Renal cortex interstitium (tissue), 11 donors: ENCODE data around the gene PLGRKT. TPM values are rescaled to one million over a fixed set of nuclear protein-coding genes. Genes with fewer than 3 reads are reported as not detected.
"Not testable (repeated sequence)": the region's sequence is repeated elsewhere in the genome, so short reads cannot be mapped to it uniquely, and the experiment has no call there.

Experiments
- DNase-seq, 11 donors: peaks; one replicate each; pipeline ENCODE4 v3.0.0-alpha.2; 2013; ENCODE audit warnings: low read depth in 9 of 11, low spot score in 4 of 11; ENCODE audit errors: extremely low read depth in 1 of 11
- polyA plus RNA-seq, 3 donors: library from polyadenylated mRNA; unstranded; fragments of 120-200 nt; gene quantifications; one replicate each; pipeline ENCODE4 v1.2.1, GENCODE V29; 2013; ENCODE audit not compliant: insufficient read length in 3 of 3

PLGRKT gene
- polyA plus RNA-seq, 3 donors = 33.9 to 40.0 (median 37.1) TPM

DNA sequence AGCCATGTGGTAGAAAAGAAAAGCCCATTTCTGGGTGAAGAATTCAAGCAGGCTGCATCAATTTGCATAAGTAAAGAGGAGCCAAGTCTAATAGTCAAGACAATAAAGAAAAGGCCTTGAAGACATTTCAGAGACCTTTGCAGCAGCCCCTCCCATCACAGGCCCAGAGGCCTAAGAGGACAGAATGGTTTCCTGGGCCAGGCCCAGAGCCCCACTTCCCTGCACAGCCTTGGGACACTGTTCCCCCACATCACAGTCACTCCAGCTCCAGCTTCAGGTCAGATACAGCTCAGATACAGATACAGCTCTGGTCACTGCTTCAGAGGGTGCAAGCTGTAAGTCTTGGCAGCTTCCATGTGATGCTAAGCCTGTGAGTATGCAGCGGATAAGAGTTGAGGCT is 29.1 kb downstream of the PLGRKT start:
- no peak for DNase-seq

DNA sequence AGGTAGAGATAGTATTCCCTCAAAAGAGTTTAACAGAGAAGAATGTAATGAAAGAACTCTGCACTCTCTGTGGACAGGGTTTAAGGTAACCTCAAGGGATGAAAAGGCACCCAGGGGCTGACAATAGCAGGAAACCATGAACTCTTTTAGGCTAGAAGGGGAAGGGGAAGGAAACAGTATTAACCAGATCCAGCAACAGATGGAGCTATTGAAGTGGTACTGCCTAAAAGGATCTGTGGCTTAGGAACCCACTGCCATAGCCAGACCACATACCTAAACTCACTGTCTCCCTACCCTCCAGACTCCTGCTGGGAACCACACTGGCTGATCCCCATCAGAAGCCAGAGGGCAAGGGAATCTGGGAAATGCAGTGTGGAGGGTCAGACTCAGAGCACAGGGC is 35.5 kb downstream of the PLGRKT start:
- no peak for DNase-seq

DNA sequence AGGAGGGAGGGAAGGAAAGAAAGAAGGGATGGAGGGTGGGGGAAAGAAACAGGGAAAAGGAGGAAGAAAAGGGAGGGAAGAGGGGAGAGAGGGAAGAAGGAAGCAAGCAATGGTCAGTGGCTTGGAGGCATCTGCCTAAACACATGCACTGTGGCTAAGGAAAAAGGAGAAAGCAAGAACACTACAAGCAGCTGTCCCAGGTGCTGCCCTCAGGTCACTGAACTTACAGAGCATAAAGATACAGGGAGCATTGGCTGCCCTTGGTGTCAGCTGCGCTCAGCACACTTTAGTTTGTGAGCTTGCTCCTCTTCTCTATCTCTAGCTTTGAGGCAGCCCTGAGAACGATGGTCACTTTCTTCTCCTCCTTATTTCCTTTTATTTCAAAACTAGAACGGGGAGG is 40.2 kb downstream of the PLGRKT start:
- DNase-seq = not testable (repeated sequence)

DNA sequence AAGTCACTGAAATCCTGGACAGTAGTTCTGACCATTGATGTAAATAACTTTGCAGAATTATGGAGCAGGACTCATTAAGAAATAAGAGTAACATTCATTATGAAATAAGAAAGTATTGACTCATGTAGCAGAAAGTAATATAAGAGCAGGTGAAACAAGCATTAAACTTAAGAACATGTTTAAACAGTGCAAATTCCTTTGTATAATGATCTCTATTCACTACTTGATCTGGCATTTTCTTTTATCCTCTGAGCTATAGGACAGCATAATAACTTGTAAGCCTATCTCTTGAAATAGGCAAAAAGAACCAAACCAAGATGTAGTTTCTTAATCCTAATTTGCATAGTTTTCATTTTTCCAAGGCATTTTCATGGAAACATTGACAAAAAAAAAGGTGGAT is 42.3 kb downstream of the PLGRKT start:
- DNase-seq = no peak

DNA sequence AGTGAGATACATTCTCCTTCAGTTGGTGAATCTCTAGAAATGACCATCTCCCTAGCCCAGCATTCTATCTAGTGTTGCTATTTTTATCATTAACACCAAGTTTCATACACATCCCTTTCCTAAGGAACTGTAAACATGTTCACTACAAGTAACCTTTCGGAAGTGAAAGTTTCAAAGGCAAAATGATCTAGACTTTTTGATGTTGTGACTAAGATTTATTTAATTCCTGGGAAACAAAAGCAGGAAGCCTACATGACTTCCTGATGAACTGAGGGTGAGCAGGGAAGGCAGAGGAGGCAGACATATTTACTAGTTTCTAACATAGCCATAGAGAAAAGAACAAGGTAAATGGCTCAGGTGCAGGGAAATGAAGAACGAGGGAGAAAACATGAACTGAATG is 43.7 kb downstream of the PLGRKT start:
- DNase-seq = not testable (repeated sequence)

DNA sequence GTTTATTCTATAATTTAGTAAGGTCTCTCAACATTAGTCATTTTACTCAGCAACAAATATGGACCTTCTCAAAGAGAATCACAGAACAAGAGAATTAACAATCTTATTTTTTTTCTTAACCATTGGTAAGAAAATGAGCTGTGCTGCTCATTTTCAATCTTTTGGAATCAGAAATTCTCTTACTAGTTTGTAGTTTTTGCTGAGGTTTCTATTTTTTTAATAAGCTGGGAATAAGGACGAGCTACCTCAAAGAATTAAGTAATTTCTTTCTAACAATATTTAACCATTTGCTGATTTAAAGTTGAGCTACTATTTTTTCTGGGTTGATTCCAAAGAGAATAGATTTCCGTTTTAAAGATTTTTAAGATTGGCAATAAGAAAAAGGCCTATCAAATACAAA is 44.2 kb downstream of the PLGRKT start:
- DNase-seq = no peak

DNA sequence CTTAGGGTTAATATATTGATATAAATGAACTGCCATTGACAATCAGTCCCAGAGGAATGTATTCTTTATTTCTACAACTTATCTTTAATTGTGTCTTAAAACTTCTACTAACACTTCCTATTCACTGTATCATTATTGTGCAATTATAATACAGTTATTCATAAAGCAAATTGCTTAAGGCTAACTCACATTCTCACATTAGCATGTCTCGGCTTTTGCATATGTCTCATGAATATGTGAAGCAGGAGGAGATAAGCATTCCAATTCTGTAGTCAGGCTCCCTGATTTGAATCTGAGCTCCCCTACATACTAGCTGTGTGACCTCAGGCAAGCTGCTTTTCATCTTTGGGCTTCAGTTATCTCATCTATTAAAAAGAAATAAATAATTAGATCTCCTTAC is 45.4 kb downstream of the PLGRKT start:
- DNase-seq = no peak

DNA sequence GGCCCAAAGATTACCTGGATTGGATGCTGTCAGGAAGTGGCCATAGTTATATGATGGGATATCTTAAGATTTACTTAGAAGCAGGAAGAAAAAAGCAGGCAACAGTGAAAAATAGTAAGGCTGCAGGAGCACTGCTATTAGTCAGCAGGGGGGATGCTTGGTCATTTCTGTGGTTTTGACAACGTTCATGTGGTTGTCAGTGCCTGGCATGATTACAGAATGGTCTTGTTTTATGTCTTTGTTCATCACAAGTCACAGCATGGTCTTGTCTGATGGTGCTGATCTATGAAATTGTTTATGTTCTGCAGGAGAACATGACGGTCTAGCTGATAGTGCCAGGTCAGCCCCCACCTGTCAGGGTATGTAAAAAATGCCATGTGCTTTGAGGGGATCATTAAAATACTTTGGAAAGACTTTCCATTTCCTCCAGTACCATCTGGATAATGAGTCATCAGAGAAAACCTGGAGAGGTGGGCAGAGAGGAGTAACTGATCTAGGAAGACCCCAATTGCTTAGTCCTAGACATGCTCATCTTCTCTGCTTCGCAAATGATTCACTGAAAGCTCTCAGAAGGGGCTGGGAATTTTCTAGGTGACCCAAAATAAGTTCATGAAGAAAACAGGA is 48.5 kb downstream of the PLGRKT start:
- DNase-seq = no peak

DNA sequence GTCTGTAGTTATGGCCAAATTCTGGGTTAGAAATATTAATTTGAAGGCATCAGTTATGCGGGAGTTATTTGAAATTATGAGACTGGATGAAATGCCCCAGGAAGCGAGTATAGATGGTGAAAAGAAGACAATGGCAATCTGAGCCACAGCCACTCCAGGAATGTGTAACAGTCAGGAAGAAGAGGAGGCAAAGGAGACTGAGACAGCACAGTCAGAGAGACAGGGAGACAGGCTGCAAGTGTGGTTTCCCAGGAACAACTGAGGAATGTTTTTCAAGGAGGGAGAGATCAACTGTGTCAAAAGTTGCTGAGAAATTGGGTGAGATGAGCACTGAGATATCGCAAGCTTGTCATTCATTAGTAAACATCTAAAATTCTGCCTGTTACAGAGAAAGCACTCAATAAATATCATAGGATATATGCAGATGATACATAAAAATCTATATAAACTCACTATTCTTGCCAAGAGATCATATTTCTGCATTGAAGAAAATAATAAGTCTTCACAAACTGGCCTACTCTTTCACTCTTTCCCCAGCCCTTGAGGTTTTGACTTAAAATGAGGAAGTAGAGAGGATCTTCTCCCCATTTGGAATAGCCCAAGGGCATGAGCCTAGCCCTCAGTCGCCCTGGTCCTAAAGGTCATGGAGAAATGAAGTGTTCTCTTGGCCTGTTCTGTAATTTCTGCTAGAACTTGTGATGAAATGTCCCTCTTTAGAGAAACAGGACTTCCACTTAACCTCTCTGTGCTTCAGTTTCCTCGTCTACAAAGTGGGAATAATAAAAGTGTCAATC is 49.5 kb downstream of the PLGRKT start:
- DNase-seq = no peak

DNA sequence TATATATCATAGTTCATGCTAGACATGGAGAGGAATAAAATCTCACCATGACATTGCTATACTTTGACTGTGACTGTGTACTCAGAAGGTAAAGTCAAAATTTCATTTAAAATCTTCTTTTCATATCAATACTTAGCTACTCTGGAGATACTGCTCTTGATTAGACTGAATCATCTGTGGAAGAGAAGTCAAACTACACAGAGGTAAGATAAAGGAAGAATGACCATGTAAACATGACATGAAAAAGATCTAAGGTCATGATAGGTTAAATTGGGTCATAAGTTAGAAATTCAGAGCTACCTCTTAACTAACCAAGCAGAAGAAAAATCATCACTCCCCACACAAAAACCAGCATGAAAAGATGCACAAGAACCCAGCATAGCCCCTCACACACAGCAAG is 53.3 kb downstream of the PLGRKT start:
- no peak for DNase-seq

DNA sequence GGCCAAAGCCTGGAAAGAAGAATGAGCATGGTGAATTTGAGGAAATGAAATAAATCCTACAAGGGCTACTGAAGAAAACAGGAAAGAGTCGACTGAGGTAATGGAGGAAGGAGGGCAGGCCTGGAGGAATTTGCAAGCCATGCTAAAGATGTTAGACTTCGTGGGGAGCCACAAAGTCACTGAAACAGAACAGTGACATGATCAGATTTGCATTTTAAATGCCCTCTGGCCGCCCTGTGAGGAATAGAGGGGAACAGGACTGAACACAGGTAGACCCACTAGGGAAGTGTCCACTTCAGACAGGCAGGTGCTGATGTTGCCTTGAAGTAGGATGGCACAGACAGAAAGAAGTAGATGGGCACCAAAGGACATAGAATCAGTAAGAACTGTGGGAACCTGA is 55.2 kb downstream of the PLGRKT start:
- DNase-seq = no peak

DNA sequence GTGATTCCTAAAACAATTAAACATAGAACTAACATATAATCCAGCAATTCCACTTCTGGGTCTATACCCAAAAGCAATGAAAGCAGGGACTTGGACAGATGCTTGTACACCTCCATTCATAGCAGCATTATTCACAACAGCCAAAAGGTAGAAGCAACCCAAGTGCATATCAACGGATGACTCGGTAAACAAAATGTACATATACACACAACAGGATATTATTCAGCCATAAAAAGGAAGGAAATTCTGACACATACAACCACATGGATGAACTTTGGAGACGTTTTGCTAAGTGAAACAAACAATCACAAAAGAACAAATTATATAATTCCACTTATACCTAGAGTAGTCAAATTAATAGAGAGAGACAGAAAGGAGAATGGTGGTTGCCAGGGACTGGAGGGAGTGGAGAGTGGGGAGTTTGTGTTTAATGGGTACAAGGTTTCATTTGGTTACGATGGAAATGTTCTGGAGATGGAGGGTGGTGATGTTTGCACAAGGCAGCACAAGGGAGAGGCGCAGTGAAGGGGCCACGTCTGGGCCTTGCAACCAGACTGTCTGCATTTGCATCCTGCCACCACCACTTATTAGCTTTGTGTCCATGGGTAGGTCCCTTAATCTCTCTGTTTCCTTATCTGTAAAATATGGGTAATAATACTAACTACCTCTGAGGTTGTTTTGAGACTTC is 61.8 kb downstream of the PLGRKT start:
- no peak for DNase-seq

DNA sequence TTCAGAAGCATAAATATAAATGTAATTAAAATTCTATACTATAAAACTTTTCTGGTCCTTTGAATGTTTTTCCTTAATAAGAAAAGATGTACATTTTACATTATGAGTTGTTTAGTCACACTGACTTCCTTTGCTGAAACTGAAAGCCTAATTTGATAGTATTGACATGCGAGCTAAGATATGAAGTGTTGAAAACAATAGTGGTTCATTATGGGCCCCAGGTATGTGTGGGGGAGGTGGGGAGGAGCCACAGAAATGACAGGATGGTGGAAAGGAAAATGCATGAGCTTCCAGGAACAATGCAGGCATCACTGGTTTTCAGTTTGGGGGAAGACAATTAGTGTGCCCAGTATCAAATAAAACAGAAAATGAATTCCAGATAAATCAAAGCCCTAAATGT is 62.6 kb downstream of the PLGRKT start:
- no peak for DNase-seq

DNA sequence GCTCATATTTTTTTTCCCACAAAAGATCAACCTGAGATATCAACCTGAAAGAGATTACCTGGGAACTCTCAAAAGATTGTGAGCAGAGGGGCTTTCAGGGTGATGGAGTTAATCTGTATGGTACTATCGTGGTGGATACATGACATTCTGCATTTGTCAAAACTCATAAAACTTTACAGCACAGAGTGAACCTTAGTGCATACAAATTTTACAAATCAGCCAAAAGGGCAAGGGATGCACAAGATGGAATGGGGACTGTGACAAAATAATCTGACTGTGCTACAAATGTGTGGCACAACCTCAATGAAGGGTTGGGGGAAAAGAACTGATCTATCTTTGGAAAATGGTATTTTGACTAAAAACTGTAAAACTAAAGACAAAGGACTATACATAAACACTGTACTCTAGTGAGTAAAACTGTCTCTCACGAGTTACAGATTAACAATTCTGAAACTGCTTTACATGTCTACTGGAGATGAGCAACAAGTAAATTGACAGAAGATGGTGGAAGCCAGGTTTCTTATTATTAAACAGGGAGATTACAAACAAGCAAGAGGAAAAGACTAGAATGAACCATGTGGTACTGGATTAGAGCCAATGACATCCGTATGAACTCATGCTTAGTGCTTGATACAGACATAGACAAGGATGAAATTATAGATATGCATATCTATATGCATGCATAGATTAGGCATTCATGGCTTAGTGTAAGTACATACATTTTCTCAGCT is 73.3 kb downstream of the PLGRKT start:
- no peak for DNase-seq

DNA sequence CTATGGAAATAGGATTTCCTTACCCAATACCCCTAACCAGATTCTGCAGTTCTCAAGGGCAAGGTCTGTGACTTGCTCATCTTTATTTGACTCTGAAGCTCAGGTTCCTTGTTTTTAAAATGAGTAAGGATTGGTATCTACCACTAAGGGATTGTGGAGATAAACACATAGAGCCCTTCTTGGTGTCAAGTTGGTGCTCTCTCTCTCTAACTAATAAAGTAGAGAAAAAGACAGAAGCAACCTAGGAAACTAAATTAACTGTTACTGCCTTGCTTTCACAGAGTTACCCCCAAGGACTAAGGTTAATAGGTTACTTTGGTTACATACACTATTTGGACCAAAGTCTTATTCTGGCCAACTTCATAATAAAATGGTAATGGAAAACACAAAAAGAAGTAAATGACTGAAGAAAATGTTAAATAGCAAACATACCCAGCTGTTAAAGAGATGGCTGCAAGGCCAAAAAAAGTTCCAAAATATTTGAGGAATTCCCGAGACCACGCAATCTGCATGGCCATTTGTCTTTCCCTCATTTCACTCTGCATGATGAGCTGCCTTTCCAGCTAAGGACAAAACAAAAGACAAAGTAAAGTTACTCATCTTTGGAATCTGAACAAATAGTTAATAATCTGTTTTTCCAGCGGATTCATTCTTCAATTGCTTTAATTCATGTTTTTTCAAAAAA is 76.3 kb downstream of the PLGRKT start:
- no peak for DNase-seq

DNA sequence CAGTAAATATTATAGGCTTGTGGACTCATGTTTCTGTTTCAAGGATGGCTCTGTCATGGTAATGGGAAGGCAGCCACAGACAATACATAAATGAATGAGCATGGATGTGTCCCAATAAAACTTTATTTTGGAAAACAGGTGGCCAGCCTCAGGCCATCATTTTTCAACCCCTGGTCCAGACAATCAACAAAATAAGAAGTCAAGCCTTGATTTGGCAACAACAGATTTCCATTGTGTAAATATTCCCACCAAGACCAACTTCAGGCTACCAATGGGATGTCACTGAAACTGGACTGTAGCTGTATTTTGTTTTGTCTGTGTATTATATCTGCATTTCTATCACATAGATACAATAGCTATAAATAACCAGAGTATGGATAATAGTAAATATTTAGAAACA is 77.4 kb downstream of the PLGRKT start:
- no peak for DNase-seq

DNA sequence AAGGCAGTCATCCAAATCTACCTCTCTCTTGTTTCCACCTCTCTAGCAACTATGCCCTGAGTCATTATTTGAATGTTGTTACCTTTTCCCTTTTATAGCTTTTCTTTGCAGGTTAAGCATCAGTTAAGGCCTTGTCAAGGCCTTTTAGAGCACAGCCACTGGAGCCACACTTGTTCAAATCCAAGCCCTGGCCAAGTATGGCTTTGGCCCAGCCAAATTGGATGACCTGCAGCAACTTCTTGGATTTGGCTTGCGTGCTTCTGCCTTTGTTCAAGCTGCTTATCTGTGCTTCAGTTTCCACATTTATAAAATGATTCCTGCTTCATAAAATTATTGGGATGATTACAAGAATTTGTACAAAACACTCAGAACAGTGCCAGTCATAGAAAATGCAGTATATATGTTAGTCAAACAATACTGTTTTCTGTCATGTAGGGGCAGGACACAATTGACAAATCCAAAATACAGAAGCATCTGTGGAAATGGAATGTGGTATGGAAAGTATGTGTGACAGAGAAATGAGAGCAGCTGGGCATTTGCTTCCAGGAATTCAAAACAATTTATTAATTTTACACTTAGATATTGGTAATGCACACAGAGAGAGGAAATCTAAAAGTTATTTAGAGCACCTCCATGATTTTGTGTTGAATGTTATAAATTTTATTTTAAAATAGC is 80.2 kb downstream of the PLGRKT start:
- DNase-seq = no peak

DNA sequence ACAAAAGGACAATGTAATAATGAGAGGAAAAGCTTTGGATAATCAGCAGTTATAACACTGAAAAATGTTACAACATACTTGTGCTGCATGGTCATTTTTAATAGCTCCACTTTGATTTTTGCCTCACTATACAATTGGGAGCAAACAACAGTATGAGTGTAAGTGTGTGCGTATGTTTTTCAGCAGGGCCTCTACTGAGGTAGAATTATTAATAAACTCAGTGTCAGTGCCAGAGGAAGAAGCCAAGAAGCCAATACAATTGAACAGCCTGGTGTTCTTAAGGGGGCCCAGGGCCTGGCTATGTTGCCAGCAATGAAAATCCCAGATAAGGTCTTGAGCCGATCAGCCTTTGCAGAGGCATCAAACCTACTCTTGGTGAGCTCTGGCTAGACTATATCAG is 81.9 kb downstream of the PLGRKT start:
- DNase-seq = no peak

DNA sequence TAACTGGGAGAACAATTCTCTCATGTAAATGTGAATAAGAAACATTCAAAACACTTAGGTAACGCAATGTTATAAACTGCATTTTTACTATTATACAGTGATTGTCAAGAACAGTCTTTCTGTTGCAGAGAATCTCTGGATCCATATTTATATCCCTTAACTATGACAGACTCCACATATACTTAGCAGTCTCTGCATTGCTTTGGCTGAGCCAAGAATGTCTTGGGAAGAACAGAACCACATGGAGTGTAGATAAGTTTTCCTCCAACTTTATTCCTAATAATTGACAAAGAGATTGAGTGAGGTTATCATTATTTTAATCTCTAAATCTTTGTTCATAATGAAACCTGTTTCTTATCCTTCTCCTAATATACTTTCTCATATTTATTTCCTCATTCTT is 82.5 kb downstream of the PLGRKT start:
- no peak for DNase-seq
